ENCODE measurements around the gene SULT1A2.

DNA sequence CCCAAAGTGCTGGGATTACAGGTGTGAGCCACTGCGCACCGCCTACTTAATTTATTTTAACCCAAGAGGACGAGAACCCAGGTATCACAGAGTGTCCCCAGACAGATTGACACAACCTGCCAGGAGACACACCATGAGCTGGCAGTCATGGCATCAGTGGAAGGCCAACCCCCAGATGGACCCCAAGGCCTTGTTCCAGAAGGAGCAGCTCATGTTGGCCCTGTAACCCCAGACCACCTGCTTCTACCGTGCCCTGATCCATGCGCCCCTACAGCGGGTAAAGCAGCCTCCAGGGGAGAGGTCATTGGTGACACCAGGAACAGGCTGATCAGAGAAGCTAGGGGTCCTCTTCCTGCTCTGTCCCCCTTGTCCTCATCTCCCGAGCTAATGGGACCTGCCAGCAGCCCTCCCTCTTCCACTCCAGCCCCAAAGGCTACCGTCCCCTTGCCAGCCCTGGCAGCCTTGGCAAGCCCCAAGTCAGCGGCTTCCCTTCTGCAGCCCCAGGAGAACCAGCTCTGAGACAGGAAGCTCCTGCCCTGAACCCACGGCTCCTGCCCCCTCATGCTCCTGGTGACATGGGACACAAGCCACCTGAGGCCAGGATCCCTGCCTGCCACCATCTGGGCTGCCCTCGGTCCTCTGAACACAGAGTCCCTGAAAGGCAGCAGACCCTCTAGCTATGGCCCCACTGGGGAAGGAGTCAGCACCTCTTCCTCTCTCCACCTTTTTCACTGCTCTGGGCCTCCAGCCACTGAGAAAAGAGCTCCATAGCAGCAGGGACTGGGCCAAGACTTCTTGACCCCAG, 6.7 kb upstream of the SULT1A2 start:
- TF ChIP-seq CTCF (IDR thresholded peaks at IDR 0.05): no peak
- TF ChIP-seq POLR2AphosphoS5 (IDR thresholded peaks at IDR 0.05): no peak
- no peak for TF ChIP-seq POLR2A (IDR thresholded peaks at IDR 0.05)
